ENCODE data around the gene PXN.

DNA sequence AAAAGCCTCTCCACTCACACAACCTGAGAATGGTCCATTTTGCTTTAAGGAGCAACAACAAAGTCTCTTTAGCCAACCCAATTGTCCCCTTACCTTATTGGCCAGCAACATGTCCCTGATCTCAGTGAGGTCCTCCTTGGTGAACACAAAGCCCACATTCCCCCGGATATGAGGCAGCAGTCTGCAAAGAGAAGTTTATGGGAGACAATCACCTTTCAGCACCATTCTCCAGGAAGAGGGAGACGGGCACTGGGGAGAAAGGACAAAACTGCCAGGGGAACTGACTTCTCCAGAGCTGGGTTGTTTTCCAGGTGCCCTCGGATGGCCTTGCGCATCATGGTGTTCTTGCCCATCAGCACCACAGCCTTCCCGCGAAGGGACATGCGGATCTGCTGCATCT lies 66.5 kb downstream of the PXN start:
- TF ChIP-seq POLR2A (IDR thresholded peaks at IDR 0.05) (no peak), POLR2AphosphoS5 (IDR thresholded peaks at IDR 0.05) (no peak), EP300 (IDR thresholded peaks at IDR 0.05) (no peak)
- TF ChIP-seq, protein P1, sequence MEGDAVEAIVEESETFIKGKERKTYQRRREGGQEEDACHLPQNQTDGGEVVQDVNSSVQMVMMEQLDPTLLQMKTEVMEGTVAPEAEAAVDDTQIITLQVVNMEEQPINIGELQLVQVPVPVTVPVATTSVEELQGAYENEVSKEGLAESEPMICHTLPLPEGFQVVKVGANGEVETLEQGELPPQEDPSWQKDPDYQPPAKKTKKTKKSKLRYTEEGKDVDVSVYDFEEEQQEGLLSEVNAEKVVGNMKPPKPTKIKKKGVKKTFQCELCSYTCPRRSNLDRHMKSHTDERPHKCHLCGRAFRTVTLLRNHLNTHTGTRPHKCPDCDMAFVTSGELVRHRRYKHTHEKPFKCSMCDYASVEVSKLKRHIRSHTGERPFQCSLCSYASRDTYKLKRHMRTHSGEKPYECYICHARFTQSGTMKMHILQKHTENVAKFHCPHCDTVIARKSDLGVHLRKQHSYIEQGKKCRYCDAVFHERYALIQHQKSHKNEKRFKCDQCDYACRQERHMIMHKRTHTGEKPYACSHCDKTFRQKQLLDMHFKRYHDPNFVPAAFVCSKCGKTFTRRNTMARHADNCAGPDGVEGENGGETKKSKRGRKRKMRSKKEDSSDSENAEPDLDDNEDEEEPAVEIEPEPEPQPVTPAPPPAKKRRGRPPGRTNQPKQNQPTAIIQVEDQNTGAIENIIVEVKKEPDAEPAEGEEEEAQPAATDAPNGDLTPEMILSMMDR (IDR thresholded peaks at IDR 0.05), result no peak

Measured in suprapubic skin (tissue), 4 donors.